ENCODE data around the gene SEC16B.

DNA sequence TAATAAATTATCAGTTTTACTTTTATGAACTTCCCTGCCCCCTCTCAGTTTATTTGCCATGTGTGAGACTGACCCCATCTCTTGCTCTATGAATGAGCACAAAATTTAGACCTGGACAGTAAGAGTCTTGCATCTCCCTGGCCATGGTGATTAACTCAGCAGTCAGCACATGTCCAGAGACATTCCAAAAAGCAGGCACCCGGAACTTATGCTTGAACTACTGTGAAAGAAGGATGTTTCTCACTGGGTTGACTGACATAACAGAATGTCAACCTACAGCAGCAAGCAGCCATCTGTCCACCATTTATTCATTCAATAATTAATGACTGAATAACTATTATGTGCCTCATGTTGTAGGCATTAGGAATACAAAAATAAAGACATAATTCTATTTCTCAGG lies 11.3 kb upstream of the SEC16B start:
- TF ChIP-seq POLR2A (IDR thresholded peaks at IDR 0.05; ENCODE audit: insufficient read depth in 1 of 2, low read depth in 2 of 2, low read length in 2 of 2) (no peak), RFX5 (IDR thresholded peaks at IDR 0.05; ENCODE audit: low read depth, low read length) (no peak), SMC3 (IDR thresholded peaks at IDR 0.05; ENCODE audit: low read length) (no peak), ZNF333 (CRISPR knock-in tag; IDR thresholded peaks at IDR 0.05; ENCODE audit: borderline replicate concordance) (no peak)
- TF ChIP-seq, protein P1, sequence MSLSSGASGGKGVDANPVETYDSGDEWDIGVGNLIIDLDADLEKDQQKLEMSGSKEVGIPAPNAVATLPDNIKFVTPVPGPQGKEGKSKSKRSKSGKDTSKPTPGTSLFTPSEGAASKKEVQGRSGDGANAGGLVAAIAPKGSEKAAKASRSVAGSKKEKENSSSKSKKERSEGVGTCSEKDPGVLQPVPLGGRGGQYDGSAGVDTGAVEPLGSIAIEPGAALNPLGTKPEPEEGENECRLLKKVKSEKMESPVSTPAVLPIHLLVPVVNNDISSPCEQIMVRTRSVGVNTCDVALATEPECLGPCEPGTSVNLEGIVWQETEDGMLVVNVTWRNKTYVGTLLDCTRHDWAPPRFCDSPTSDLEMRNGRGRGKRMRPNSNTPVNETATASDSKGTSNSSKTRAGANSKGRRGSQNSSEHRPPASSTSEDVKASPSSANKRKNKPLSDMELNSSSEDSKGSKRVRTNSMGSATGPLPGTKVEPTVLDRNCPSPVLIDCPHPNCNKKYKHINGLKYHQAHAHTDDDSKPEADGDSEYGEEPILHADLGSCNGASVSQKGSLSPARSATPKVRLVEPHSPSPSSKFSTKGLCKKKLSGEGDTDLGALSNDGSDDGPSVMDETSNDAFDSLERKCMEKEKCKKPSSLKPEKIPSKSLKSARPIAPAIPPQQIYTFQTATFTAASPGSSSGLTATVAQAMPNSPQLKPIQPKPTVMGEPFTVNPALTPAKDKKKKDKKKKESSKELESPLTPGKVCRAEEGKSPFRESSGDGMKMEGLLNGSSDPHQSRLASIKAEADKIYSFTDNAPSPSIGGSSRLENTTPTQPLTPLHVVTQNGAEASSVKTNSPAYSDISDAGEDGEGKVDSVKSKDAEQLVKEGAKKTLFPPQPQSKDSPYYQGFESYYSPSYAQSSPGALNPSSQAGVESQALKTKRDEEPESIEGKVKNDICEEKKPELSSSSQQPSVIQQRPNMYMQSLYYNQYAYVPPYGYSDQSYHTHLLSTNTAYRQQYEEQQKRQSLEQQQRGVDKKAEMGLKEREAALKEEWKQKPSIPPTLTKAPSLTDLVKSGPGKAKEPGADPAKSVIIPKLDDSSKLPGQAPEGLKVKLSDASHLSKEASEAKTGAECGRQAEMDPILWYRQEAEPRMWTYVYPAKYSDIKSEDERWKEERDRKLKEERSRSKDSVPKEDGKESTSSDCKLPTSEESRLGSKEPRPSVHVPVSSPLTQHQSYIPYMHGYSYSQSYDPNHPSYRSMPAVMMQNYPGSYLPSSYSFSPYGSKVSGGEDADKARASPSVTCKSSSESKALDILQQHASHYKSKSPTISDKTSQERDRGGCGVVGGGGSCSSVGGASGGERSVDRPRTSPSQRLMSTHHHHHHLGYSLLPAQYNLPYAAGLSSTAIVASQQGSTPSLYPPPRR (CRISPR knock-in tag; IDR thresholded peaks at IDR 0.05; ENCODE audit: borderline replicate concordance) = no peak
- TF ChIP-seq, protein P2, sequence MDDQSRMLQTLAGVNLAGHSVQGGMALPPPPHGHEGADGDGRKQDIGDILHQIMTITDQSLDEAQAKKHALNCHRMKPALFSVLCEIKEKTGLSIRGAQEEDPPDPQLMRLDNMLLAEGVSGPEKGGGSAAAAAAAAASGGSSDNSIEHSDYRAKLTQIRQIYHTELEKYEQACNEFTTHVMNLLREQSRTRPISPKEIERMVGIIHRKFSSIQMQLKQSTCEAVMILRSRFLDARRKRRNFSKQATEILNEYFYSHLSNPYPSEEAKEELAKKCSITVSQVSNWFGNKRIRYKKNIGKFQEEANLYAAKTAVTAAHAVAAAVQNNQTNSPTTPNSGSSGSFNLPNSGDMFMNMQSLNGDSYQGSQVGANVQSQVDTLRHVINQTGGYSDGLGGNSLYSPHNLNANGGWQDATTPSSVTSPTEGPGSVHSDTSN (CRISPR knock-in tag; IDR thresholded peaks at IDR 0.05; ENCODE audit: borderline replicate concordance) = no peak

Data from HepG2 (cell line).